Measurements from ENCODE around the gene ZNF845.
"Not testable (repeated sequence)": the region's sequence is repeated elsewhere in the genome, so short reads cannot be mapped to it uniquely, and the experiment has no call there.

The ZNF845 gene

GRCh38 chr19:53333463-53334449 lies at the start of gene ZNF845:
Gene ZNF845, plus strand, starts transcription at chr19:53333749. Its CDS starts 7,559 bp downstream, at chr19:53341308.
- Histone ChIP-seq H3K4me1 (ENCODE audit: control insufficient read depth, insufficient read depth, low read length) (no peaks in the 10 kb centered on the region; the same call in 1 of the 2 replicates), H3K36me3 (ENCODE audit: control insufficient read depth, insufficient read depth, low read length) (peaks cover 4% of the 10 kb centered on the region), H3K4me3 (ENCODE audit: low read length) (peak within 1 kb of the TSS; percentile 86; the same call in 1 of the 2 replicates), H3K27me3 (ENCODE audit: control insufficient read depth, insufficient read depth, low read length) (no peaks in the 10 kb centered on the region), H3K27ac (ENCODE audit: low read length) (no peak within 1 kb of the TSS), H3K9me3 (ENCODE audit: control insufficient read depth, insufficient read depth, low read length) (no peaks in the 10 kb centered on the region)
- no CpG with 5 or more reads among the region's 61 CpGs for WGBS (ENCODE audit: insufficient coverage, insufficient read length)
- DNase-seq (ENCODE audit: low read depth, low spot score) = peak; percentile 43

- H3K4me3 ChIP-seq (ENCODE audit: low read length) = no peak overlapping the region
- H3K9me3 ChIP-seq (ENCODE audit: control insufficient read depth, insufficient read depth, low read length) = no peaks in the 10 kb centered on the region; the same call in 1 of the 2 replicates
- WGBS (ENCODE audit: insufficient coverage, insufficient read length) = no CpG with 5 or more reads among the region's 4 CpGs
- H3K27ac ChIP-seq (ENCODE audit: low read length) = no peak overlapping the region
- H3K36me3 ChIP-seq (ENCODE audit: control insufficient read depth, insufficient read depth, low read length) = no peaks in the 10 kb centered on the region
- no peaks in the 10 kb centered on the region for H3K27me3 ChIP-seq (ENCODE audit: control insufficient read depth, insufficient read depth, low read length)
- H3K4me1 ChIP-seq (ENCODE audit: control insufficient read depth, insufficient read depth, low read length) = no peaks in the 10 kb centered on the region
- DNase-seq (ENCODE audit: low read depth, low spot score) = no peak
Observed at GRCh38 chr19:53285087-53285486, 48.5 kb upstream of the ZNF845 start.

- WGBS (ENCODE audit: insufficient coverage, insufficient read length) = no CpG with 5 or more reads among the region's 47 CpGs
- no peak for DNase-seq (ENCODE audit: low read depth, low spot score)
- Histone ChIP-seq H3K4me1 (ENCODE audit: control insufficient read depth, insufficient read depth, low read length) (no peaks in the 10 kb centered on the region), H3K36me3 (ENCODE audit: control insufficient read depth, insufficient read depth, low read length) (no peaks in the 10 kb centered on the region), H3K27me3 (ENCODE audit: control insufficient read depth, insufficient read depth, low read length) (no peaks in the 10 kb centered on the region), H3K9me3 (ENCODE audit: control insufficient read depth, insufficient read depth, low read length) (peaks cover 4% of the 10 kb centered on the region), H3K4me3 (ENCODE audit: low read length) (no peak overlapping the region), H3K27ac (ENCODE audit: low read length) (no peak overlapping the region)
Observed at GRCh38 chr19:53290758-53291549, 42.6 kb upstream of the ZNF845 start.

GRCh38 chr19:53294786-53295441 lies 38.6 kb upstream of the ZNF845 start:
- no peak for DNase-seq (ENCODE audit: low read depth, low spot score)
- no peak overlapping the region for H3K4me3 ChIP-seq (ENCODE audit: low read length)
- peaks cover 4% of the 10 kb centered on the region for H3K9me3 ChIP-seq (ENCODE audit: control insufficient read depth, insufficient read depth, low read length)
- H3K36me3 ChIP-seq (ENCODE audit: control insufficient read depth, insufficient read depth, low read length) = no peaks in the 10 kb centered on the region
- no CpG with 5 or more reads among the region's 7 CpGs for WGBS (ENCODE audit: insufficient coverage, insufficient read length)
- H3K4me1 ChIP-seq (ENCODE audit: control insufficient read depth, insufficient read depth, low read length) = no peaks in the 10 kb centered on the region
- no peak overlapping the region for H3K27ac ChIP-seq (ENCODE audit: low read length)
- H3K27me3 ChIP-seq (ENCODE audit: control insufficient read depth, insufficient read depth, low read length) = no peaks in the 10 kb centered on the region

GRCh38 chr19:53301341-53301740 lies 32.2 kb upstream of the ZNF845 start:
- H3K4me1 ChIP-seq (ENCODE audit: control insufficient read depth, insufficient read depth, low read length); H3K27ac ChIP-seq (ENCODE audit: low read length); H3K9me3 ChIP-seq (ENCODE audit: control insufficient read depth, insufficient read depth, low read length); H3K4me3 ChIP-seq (ENCODE audit: low read length); DNase-seq (ENCODE audit: low read depth, low spot score); H3K27me3 ChIP-seq (ENCODE audit: control insufficient read depth, insufficient read depth, low read length); H3K36me3 ChIP-seq (ENCODE audit: control insufficient read depth, insufficient read depth, low read length): not testable (repeated sequence)
- no CpG with 5 or more reads among the region's 8 CpGs for WGBS (ENCODE audit: insufficient coverage, insufficient read length)

- Histone ChIP-seq H3K9me3 (ENCODE audit: control insufficient read depth, insufficient read depth, low read length) (no peaks in the 10 kb centered on the region; the same call in 1 of the 2 replicates), H3K27ac (ENCODE audit: low read length) (no peak overlapping the region), H3K27me3 (ENCODE audit: control insufficient read depth, insufficient read depth, low read length) (no peaks in the 10 kb centered on the region), H3K4me3 (ENCODE audit: low read length) (no peak overlapping the region), H3K4me1 (ENCODE audit: control insufficient read depth, insufficient read depth, low read length) (0 out of 2 replicates have a peak, but pooled peaks cover 2% of the 10 kb centered on the region), H3K36me3 (ENCODE audit: control insufficient read depth, insufficient read depth, low read length) (no peaks in the 10 kb centered on the region)
- no CpG with 5 or more reads among the region's 32 CpGs for WGBS (ENCODE audit: insufficient coverage, insufficient read length)
- peak; percentile 54 for DNase-seq (ENCODE audit: low read depth, low spot score)
Observed at GRCh38 chr19:53308339-53308811, 25.2 kb upstream of the ZNF845 start.

- H3K27me3 ChIP-seq (ENCODE audit: control insufficient read depth, insufficient read depth, low read length) = no peaks in the 10 kb centered on the region
- no peak overlapping the region for H3K4me3 ChIP-seq (ENCODE audit: low read length)
- no peak overlapping the region for H3K27ac ChIP-seq (ENCODE audit: low read length)
- no CpG with 5 or more reads among the region's 11 CpGs for WGBS (ENCODE audit: insufficient coverage, insufficient read length)
- 0 out of 2 replicates have a peak, but pooled peaks cover 2% of the 10 kb centered on the region for H3K4me1 ChIP-seq (ENCODE audit: control insufficient read depth, insufficient read depth, low read length)
- no peaks in the 10 kb centered on the region; the same call in 1 of the 2 replicates for H3K9me3 ChIP-seq (ENCODE audit: control insufficient read depth, insufficient read depth, low read length)
- no peaks in the 10 kb centered on the region for H3K36me3 ChIP-seq (ENCODE audit: control insufficient read depth, insufficient read depth, low read length)
- DNase-seq (ENCODE audit: low read depth, low spot score) = no peak
Observed at GRCh38 chr19:53311044-53311443, 22.5 kb upstream of the ZNF845 start.

- Histone ChIP-seq H3K27ac (ENCODE audit: low read length) (no peak overlapping the region), H3K4me3 (ENCODE audit: low read length) (no peak overlapping the region), H3K27me3 (ENCODE audit: control insufficient read depth, insufficient read depth, low read length) (no peaks in the 10 kb centered on the region), H3K36me3 (ENCODE audit: control insufficient read depth, insufficient read depth, low read length) (no peaks in the 10 kb centered on the region), H3K4me1 (ENCODE audit: control insufficient read depth, insufficient read depth, low read length) (0 out of 2 replicates have a peak, but pooled peaks cover 2% of the 10 kb centered on the region), H3K9me3 (ENCODE audit: control insufficient read depth, insufficient read depth, low read length) (no peaks in the 10 kb centered on the region)
- DNase-seq (ENCODE audit: low read depth, low spot score) = no peak
- no CpG with 5 or more reads among the region's 12 CpGs for WGBS (ENCODE audit: insufficient coverage, insufficient read length)
Observed at GRCh38 chr19:53311897-53312296, 21.7 kb upstream of the ZNF845 start.

GRCh38 chr19:53328967-53329366 lies 4.6 kb upstream of the ZNF845 start:
- Histone ChIP-seq H3K27me3 (ENCODE audit: control insufficient read depth, insufficient read depth, low read length) (no peaks in the 10 kb centered on the region), H3K36me3 (ENCODE audit: control insufficient read depth, insufficient read depth, low read length) (no peaks in the 10 kb centered on the region), H3K9me3 (ENCODE audit: control insufficient read depth, insufficient read depth, low read length) (no peaks in the 10 kb centered on the region), H3K27ac (ENCODE audit: low read length) (no peak overlapping the region), H3K4me1 (ENCODE audit: control insufficient read depth, insufficient read depth, low read length) (no peaks in the 10 kb centered on the region), H3K4me3 (ENCODE audit: low read length) (no peak overlapping the region)
- no peak for DNase-seq (ENCODE audit: low read depth, low spot score)
- WGBS (ENCODE audit: insufficient coverage, insufficient read length) = no CpG with 5 or more reads among the region's 24 CpGs

GRCh38 chr19:53332484-53332883 lies 1.1 kb upstream of the ZNF845 start:
- DNase-seq (ENCODE audit: low read depth, low spot score) = no peak
- H3K4me3 ChIP-seq (ENCODE audit: low read length) = no peak overlapping the region

More at GRCh38 chr19:53332484-53332883, 1.1 kb upstream of the ZNF845 start:
- H3K4me1 ChIP-seq (ENCODE audit: control insufficient read depth, insufficient read depth, low read length) = no peaks in the 10 kb centered on the region
- WGBS (ENCODE audit: insufficient coverage, insufficient read length) = no CpG with 5 or more reads among the region's 14 CpGs
- H3K27ac ChIP-seq (ENCODE audit: low read length) = no peak overlapping the region
- H3K36me3 ChIP-seq (ENCODE audit: control insufficient read depth, insufficient read depth, low read length) = no peaks in the 10 kb centered on the region
- H3K27me3 ChIP-seq (ENCODE audit: control insufficient read depth, insufficient read depth, low read length) = no peaks in the 10 kb centered on the region
- no peaks in the 10 kb centered on the region for H3K9me3 ChIP-seq (ENCODE audit: control insufficient read depth, insufficient read depth, low read length)
